ENCODE results near the gene SMAD3.

Gene SMAD3

DNA sequence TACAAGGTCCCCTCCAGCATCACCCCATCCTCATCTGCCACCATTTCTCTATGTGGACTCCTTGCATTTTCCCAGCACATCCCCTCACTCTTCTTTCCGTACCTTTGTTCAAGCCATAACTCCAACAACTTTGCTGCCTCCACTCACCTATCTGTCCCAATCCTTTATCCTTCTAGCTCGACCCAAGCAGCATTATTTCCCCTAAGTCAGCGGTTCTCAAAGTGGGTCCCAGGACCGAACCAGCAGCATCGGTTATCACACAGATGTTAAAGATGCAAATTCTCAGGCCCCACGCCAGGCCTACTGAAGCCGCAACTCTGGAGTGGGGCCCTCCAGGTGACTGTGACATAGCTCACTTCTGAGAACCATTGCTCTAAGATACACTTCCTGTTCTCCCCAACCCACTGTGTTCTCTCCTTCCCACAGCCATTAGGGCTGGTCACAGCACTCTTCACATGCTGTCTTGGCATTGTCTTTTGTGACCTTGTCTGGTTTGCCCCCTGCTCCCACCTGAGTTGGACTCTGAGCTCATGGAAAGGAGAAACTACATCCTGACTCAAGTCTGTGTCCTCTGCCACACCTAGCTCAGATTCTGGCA, 132.9 kb downstream of the SMAD3 start:
- TF ChIP-seq, protein P1, sequence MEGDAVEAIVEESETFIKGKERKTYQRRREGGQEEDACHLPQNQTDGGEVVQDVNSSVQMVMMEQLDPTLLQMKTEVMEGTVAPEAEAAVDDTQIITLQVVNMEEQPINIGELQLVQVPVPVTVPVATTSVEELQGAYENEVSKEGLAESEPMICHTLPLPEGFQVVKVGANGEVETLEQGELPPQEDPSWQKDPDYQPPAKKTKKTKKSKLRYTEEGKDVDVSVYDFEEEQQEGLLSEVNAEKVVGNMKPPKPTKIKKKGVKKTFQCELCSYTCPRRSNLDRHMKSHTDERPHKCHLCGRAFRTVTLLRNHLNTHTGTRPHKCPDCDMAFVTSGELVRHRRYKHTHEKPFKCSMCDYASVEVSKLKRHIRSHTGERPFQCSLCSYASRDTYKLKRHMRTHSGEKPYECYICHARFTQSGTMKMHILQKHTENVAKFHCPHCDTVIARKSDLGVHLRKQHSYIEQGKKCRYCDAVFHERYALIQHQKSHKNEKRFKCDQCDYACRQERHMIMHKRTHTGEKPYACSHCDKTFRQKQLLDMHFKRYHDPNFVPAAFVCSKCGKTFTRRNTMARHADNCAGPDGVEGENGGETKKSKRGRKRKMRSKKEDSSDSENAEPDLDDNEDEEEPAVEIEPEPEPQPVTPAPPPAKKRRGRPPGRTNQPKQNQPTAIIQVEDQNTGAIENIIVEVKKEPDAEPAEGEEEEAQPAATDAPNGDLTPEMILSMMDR (IDR thresholded peaks at IDR 0.05; ENCODE audit: low read depth, low read length, missing control alignments), result no peak
- H3K4me3 ChIP-seq (ENCODE audit: low read depth, low read length), result no peak overlapping the region
- DNase-seq (ENCODE audit: low read depth), result peak; percentile 27

DNA sequence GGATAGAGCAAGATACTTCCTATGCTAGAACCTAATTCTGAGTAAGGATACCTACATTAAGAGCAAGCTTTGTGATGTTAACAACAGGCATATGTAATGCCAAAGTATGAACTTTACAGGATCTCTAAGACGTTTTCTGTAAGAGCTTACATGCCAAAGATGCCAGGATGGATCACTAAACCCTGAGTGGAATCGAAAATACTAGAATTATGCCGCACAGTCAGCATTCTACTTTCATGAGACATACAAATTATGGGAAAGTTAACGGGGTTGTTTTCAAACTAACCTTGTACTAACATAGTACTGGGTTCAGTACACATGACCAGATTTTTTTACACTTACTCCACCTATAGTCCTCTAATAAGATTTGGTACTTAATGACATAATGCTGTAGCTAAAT, 134.0 kb downstream of the SMAD3 start:
- H3K4me3 ChIP-seq (ENCODE audit: low read depth, low read length), result no peak overlapping the region
- TF ChIP-seq, protein P1 (IDR thresholded peaks at IDR 0.05; ENCODE audit: low read depth, low read length, missing control alignments), result no peak
- no peak for DNase-seq (ENCODE audit: low read depth)

DNA sequence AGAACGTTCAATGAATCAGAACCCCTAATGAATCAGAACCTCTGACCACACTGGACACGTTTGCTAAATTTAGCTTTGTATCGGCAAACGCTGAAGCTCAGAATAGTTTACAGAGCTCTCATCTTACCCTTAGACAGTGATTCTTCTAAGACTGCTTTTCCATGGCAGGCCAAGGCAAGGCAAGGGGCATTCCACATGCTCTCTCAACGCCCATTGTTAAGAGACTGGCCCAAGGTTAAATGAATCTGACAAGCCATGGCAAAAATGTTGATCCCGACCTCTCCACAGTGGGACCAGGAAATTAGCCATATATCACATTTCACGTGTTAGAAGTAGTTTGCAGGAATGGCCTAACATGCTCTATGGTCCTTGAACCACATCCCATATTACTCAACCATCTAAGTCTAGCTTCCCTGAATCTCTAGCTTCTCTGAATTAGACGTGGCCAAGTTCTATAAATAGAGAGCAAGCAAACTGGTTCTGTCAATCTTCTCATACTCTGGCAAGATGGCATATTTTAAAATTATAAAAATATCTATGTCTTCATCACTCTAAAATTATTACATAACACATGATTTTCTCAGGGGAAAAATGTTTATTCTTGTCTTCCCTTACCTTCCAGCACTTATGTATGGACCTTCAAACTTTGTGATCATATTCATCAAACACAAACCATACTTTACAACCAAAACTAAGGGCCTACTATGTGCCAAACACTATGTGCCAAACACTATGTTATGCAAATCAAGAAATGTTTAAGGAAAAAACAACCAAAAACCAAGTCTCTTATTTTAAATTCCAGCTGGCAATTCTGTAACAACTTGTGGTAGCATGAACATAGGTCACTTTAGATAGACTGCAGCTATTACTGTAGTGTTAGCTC, 134.7 kb downstream of the SMAD3 start:
- H3K4me3 ChIP-seq (ENCODE audit: low read depth, low read length), result no peak overlapping the region
- DNase-seq (ENCODE audit: low read depth), result no peak
- TF ChIP-seq, protein P1 (IDR thresholded peaks at IDR 0.05; ENCODE audit: low read depth, low read length, missing control alignments), result no peak

DNA sequence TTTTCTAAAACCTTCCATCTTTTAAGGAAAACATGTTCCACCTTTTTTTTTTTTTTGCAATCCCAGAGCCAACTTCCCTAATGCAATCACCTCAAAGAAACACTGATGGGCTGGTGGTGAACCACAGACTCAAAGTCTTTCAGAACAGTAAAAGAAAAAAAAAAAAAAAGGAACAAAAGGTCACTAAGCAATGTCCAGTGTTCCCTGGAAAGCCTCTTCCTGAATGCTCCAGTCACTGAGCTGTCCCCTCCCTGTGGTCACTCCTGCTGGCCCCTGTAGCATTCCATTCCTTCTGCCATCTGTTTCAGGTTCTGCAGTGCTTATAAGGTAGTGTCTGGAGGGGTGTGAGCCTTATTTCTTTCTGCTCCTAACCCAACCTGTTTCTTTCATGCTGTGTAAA, 135.7 kb downstream of the SMAD3 start:
- TF ChIP-seq, protein P1 (IDR thresholded peaks at IDR 0.05; ENCODE audit: low read depth, low read length, missing control alignments), result no peak
- no peak for DNase-seq (ENCODE audit: low read depth)
- H3K4me3 ChIP-seq (ENCODE audit: low read depth, low read length), result no peak overlapping the region

DNA sequence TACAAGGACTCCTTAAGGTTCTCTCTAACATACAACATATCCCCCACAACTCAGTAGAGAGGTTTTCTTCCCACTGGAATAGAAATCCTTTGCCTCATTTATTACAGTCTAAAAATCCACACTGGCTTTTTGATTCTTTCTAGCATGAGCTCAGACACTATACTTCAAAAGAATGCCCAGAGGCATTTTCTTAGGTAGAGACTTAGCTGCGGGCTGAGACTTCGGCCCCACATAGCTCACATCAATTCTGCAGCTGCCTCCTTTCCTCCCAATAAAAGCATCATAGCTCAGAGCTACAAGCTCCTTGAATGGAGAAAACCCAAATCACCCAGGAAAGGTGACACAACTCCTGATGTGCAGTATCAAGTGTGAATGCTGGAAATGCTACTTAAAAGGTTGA, 136.7 kb downstream of the SMAD3 start:
- H3K4me3 ChIP-seq (ENCODE audit: low read depth, low read length), result no peak overlapping the region
- DNase-seq (ENCODE audit: low read depth), result no peak
- TF ChIP-seq, protein P1 (IDR thresholded peaks at IDR 0.05; ENCODE audit: low read depth, low read length, missing control alignments), result no peak

DNA sequence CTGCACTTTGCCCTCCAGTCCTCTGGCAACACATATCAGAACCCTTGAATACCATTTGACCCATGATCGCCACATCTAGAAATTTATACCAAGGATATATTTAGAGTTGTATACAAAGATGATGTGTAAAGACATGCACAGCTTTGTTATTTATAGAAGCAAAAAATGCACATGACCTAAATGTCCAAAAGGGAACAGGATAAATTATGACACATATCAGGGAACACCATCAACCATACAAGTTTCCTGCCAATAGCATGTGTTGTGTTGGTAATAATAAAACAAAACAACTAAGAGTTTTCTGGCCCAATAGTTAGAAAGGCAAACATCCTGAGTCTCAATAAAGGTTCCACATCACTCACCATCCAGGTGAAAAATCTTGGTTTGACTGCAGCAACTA, 137.6 kb downstream of the SMAD3 start:
- H3K4me3 ChIP-seq (ENCODE audit: low read depth, low read length), result no peak overlapping the region
- TF ChIP-seq, protein P1 (IDR thresholded peaks at IDR 0.05; ENCODE audit: low read depth, low read length, missing control alignments), result no peak
- no peak for DNase-seq (ENCODE audit: low read depth)
